ENCODE measurements around the gene LSMEM2. TPM values are rescaled to one million over a fixed set of nuclear protein-coding genes. Genes with fewer than 3 reads are reported as not detected.

LSMEM2 gene
- total and polyA plus RNA-seq, 2 experiments from 2014 or later: 0.59 to 0.86 TPM

GRCh38 chr3:50333744-50334328, 54.9 kb downstream of the LSMEM2 start (continued):
- TF ChIP-seq ZNF462 (CRISPR knock-in tag; IDR thresholded peaks at IDR 0.05) (no peak), EZH2 (IDR thresholded peaks at IDR 0.05; ENCODE audit: low read depth, unreplicated experiment) (no peak), ZNF331 (CRISPR knock-in tag; IDR thresholded peaks at IDR 0.05; ENCODE audit: low read depth) (no peak), STAT1 (IDR thresholded peaks at IDR 0.05; ENCODE audit: unreplicated experiment) (no peak), JUNB (IDR thresholded peaks at IDR 0.05; ENCODE audit: unreplicated experiment) (no peak), POLR2AphosphoS5 (IDR thresholded peaks at IDR 0.05; ENCODE audit: low read depth) (no peak), ZNF114 (CRISPR knock-in tag; IDR thresholded peaks at IDR 0.05) (no peak), NANOG (IDR thresholded peaks at IDR 0.05; ENCODE audit: borderline replicate concordance) (no peak), REST (IDR thresholded peaks at IDR 0.05; ENCODE audit: unreplicated experiment) (no peak)

Data from GM23338 (cell line).